ENCODE results near the gene C1orf105. TPM values are rescaled to one million over a fixed set of nuclear protein-coding genes. Genes with fewer than 3 reads are reported as not detected.

The C1orf105 gene
- polyA plus RNA-seq, 1 donor (not counting 4 experiments of a cell fraction or from before 2014, with no cell fraction given): not detected

GRCh38 chr1:172482044-172482443 is 61.6 kb downstream of the C1orf105 start:
- FAIRE-seq (no peak), DNase-seq (ENCODE audit: low read depth, low spot score) (no peak)
- no peak overlapping the region for H2AFZ ChIP-seq (ENCODE audit: control insufficient read depth, low read length)
- H3K9me1 ChIP-seq (ENCODE audit: control insufficient read depth, extremely low read depth, insufficient read depth, low read length): no peaks in the 10 kb centered on the region
- no peak overlapping the region for H3K4me3 ChIP-seq (ENCODE audit: control insufficient read depth in 2 of 3, extremely low read depth in 1 of 3, insufficient read depth in 2 of 3, low read depth in 1 of 3, low read length in 3 of 3)
- no peak overlapping the region for H3K27ac ChIP-seq (ENCODE audit: control insufficient read depth, insufficient read depth, low read length)
- H4K20me1 ChIP-seq (ENCODE audit: control insufficient read depth, extremely low read depth, insufficient read depth, low read length): no peaks in the 10 kb centered on the region
- peaks cover 25% of the 10 kb centered on the region for H3K4me1 ChIP-seq (ENCODE audit: control insufficient read depth, extremely low read depth, insufficient read depth, low read length)
- dilution Hi-C loops (cut with MboI; ENCODE audit: extremely low pct_ligation_motif_present, low sequenced_read_pairs): no loop called here
- no peaks in the 10 kb centered on the region for H3K79me2 ChIP-seq (ENCODE audit: control insufficient read depth, insufficient read depth, low read length)
- no peaks in the 10 kb centered on the region for H3K9me3 ChIP-seq (ENCODE audit: control insufficient read depth, low read depth, low read length)
- H3K27me3 ChIP-seq (ENCODE audit: control insufficient read depth, extremely low read depth, insufficient read depth, low read length): no peaks in the 10 kb centered on the region
- H3K4me2 ChIP-seq (ENCODE audit: control insufficient read depth, extremely low read depth, insufficient read depth, low read depth, low read length): no peak overlapping the region
- no peaks in the 10 kb centered on the region for H3K36me3 ChIP-seq (ENCODE audit: control insufficient read depth in 2 of 2, extremely low read depth in 1 of 2, insufficient read depth in 2 of 2, low read length in 2 of 2)
- H3K9ac ChIP-seq (ENCODE audit: control insufficient read depth, extremely low read depth, insufficient read depth, low read length): no peak overlapping the region
- TF ChIP-seq CTCF (optimal IDR thresholded peaks at IDR 0.05 in 1 of 3, IDR thresholded peaks at IDR 0.05 in 1 of 3, conservative IDR thresholded peaks at IDR 0.05 in 1 of 3; ENCODE audit: extremely low read depth in 1 of 3, insufficient read depth in 2 of 3, low read length in 3 of 3) (no peak), EZH2 (IDR thresholded peaks at IDR 0.05; ENCODE audit: low read length) (no peak)

- Histone ChIP-seq H3K9me1 (ENCODE audit: control insufficient read depth, extremely low read depth, insufficient read depth, low read length) (no peaks in the 10 kb centered on the region), H3K9me3 (ENCODE audit: control insufficient read depth, low read depth, low read length) (no peaks in the 10 kb centered on the region), H3K27ac (ENCODE audit: control insufficient read depth, insufficient read depth, low read length) (no peak overlapping the region), H2AFZ (ENCODE audit: control insufficient read depth, low read length) (no peak overlapping the region), H3K36me3 (ENCODE audit: control insufficient read depth in 2 of 2, extremely low read depth in 1 of 2, insufficient read depth in 2 of 2, low read length in 2 of 2) (no peaks in the 10 kb centered on the region), H3K4me3 (ENCODE audit: control insufficient read depth in 2 of 3, extremely low read depth in 1 of 3, insufficient read depth in 2 of 3, low read depth in 1 of 3, low read length in 3 of 3) (no peak overlapping the region), H3K27me3 (ENCODE audit: control insufficient read depth, extremely low read depth, insufficient read depth, low read length) (no peaks in the 10 kb centered on the region), H3K4me1 (ENCODE audit: control insufficient read depth, extremely low read depth, insufficient read depth, low read length) (peaks cover 11% of the 10 kb centered on the region), H3K79me2 (ENCODE audit: control insufficient read depth, insufficient read depth, low read length) (no peaks in the 10 kb centered on the region), H4K20me1 (ENCODE audit: control insufficient read depth, extremely low read depth, insufficient read depth, low read length) (no peaks in the 10 kb centered on the region), H3K4me2 (ENCODE audit: control insufficient read depth, extremely low read depth, insufficient read depth, low read depth, low read length) (no peak overlapping the region), H3K9ac (ENCODE audit: control insufficient read depth, extremely low read depth, insufficient read depth, low read length) (no peak overlapping the region)
- dilution Hi-C loops (cut with MboI; ENCODE audit: extremely low pct_ligation_motif_present, low sequenced_read_pairs): no loop called here
- DNase-seq (ENCODE audit: low read depth, low spot score): no peak
- TF ChIP-seq CTCF (optimal IDR thresholded peaks at IDR 0.05 in 1 of 3, IDR thresholded peaks at IDR 0.05 in 1 of 3, conservative IDR thresholded peaks at IDR 0.05 in 1 of 3; ENCODE audit: extremely low read depth in 1 of 3, insufficient read depth in 2 of 3, low read length in 3 of 3) (no peak), EZH2 (IDR thresholded peaks at IDR 0.05; ENCODE audit: low read length) (no peak)
- no peak for FAIRE-seq
Observed at GRCh38 chr1:172483448-172483847, 63.0 kb downstream of the C1orf105 start.

Measured in keratinocyte (primary cell).